HepG2 (cell line): Measurements from ENCODE around the gene IGSF11.

Experiments
- HCFC1 ChIP-seq: fragments of 150-350 bp; IDR thresholded peaks from 2 replicates; pipeline ENCODE4 v1.6.1; 2014; ENCODE audit warnings: low read depth, low read length
- HIVEP1 ChIP-seq: sonication (generic); formaldehyde crosslinking; IDR thresholded peaks from 2 replicates; pipeline ENCODE4 v1.4.0; 2020; ENCODE audit warnings: mild to moderate bottlenecking, missing genetic modification reagents
- SMARCE1 ChIP-seq: fragments of 450-650 bp; IDR thresholded peaks from 2 replicates; pipeline ENCODE4 v1.6.1; 2017; ENCODE audit warnings: borderline replicate concordance
- TP53 ChIP-seq: sonication (generic); formaldehyde crosslinking; conservative IDR thresholded peaks from 2 replicates; pipeline ENCODE4 v1.4.0; 2020; ENCODE audit warnings: missing genetic modification reagents
- ZNF329 ChIP-seq: sonication (generic); formaldehyde crosslinking; IDR thresholded peaks from 2 replicates; pipeline ENCODE4 v1.9.0; 2021; ENCODE audit warnings: low read depth, mild to moderate bottlenecking, missing genetic modification reagents
- TF ChIP-seq, protein P1 (sequence below): sonication (generic); formaldehyde crosslinking; IDR thresholded peaks from 2 replicates; pipeline ENCODE4 v1.5.0; 2020; ENCODE audit warnings: mild to moderate bottlenecking, missing genetic modification reagents, moderate library complexity

DNA sequence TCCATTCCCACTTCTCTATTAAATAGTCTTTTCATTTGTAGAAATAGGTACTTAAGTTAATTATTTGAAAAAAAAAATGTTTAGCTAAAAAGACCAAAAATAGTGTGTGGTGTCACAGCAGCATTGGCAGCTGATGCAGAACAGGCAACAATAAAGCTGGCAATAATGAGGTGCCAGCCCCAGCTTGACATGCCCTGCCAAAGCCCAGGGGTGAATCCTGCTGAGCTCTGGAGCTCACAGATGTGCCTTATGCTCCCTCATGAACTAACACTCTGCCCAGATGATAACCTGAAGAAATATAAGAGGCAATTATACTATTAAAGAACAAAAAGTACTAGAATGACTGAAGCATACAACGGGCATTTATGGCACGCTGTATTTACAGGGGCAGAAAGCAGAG, 63.8 kb downstream of the IGSF11 start:
- no peak for TF ChIP-seq SMARCE1
- no peak for TF ChIP-seq HCFC1
- TF ChIP-seq, protein P1, sequence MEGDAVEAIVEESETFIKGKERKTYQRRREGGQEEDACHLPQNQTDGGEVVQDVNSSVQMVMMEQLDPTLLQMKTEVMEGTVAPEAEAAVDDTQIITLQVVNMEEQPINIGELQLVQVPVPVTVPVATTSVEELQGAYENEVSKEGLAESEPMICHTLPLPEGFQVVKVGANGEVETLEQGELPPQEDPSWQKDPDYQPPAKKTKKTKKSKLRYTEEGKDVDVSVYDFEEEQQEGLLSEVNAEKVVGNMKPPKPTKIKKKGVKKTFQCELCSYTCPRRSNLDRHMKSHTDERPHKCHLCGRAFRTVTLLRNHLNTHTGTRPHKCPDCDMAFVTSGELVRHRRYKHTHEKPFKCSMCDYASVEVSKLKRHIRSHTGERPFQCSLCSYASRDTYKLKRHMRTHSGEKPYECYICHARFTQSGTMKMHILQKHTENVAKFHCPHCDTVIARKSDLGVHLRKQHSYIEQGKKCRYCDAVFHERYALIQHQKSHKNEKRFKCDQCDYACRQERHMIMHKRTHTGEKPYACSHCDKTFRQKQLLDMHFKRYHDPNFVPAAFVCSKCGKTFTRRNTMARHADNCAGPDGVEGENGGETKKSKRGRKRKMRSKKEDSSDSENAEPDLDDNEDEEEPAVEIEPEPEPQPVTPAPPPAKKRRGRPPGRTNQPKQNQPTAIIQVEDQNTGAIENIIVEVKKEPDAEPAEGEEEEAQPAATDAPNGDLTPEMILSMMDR (CRISPR knock-in tag): no peak
- no peak for TF ChIP-seq TP53 (CRISPR knock-in tag)
- no peak for TF ChIP-seq ZNF329 (CRISPR knock-in tag)
- no peak for TF ChIP-seq HIVEP1 (CRISPR knock-in tag)
